ENCODE results near the gene OSBP2.

DNA sequence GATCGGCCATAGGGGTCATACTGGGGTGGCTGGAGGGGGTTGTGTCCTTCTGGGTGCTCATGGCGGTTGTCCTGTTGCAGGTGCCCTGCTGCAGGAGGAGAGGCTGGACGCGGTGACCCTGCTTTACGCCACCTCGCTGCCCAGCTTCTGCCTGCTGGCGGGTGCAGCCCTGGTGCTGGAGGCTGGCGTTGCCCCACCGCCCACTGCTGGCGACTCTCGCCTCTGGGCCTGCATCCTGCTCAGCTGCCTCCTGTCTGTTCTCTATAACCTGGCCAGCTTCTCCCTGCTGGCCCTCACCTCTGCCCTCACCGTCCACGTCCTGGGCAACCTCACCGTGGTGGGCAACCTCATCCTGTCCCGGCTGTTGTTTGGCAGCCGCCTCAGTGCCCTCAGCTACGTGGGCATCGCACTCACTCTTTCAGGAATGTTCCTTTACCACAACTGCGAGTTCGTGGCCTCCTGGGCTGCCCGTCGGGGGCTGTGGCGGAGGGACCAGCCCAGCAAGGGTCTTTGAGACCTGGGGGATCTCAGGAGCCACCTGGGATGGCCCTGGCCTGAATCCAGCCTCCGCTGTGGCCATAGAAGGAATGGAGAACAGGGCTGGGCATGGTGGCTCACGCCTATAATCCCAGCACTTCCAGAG is 48.0 kb upstream of the OSBP2 start:
- TF ChIP-seq EZH2 (conservative IDR thresholded peaks at IDR 0.05; ENCODE audit: low read depth, low read length) (no peak), FOSL2 (CRISPR knock-in tag; IDR thresholded peaks at IDR 0.05) (no peak), TCF12 (IDR thresholded peaks at IDR 0.05) (no peak), TCF12 (CRISPR knock-in tag; IDR thresholded peaks at IDR 0.05) (no peak), NFIC (IDR thresholded peaks at IDR 0.05; ENCODE audit: low read length) (no peak), FOXM1 (CRISPR knock-in tag; IDR thresholded peaks at IDR 0.05) (no peak), ZNF24 (IDR thresholded peaks at IDR 0.05) (no peak), KLF16 (CRISPR knock-in tag; IDR thresholded peaks at IDR 0.05) (no peak), MTA3 (CRISPR knock-in tag; IDR thresholded peaks at IDR 0.05) (no peak)
